Measurements from ENCODE around the gene KIRREL3. TPM values are rescaled to one million over a fixed set of nuclear protein-coding genes. Genes with fewer than 3 reads are reported as not detected.
A peak's percentile ranks its signal among the peaks of the same experiment; 100 is the strongest.

The KIRREL3 gene
- total RNA-seq, 2 experiments from 2014 or later = not detected

DNA sequence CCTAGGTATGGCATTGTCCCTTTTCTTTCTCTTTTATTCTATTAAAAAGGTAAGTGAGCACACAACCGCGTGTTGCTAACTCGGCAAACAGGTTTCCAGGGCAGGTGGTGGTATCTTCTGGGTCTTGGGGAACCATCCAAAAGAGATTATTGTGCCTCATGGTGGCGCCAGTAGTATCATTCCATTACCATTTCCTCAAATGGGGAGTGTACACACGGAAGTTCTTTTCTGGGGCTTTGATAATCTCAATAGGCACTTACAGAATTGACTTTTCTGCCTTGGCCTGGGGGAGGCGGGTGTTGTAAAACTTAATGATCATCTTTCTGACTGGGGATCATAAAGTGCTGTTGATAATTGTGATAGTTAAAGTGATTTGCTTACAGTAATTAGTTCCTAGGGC lies 234.1 kb downstream of the KIRREL3 start:
- no peaks in the 10 kb centered on the region for H3K4me1 Mint-ChIP-seq (ENCODE audit: low read depth)
- no peaks in the 10 kb centered on the region for H3K9me3 Mint-ChIP-seq (ENCODE audit: insufficient read depth)
- ChIA-PET CTCF (no interaction called here), POLR2A (no interaction called here)
- H3K4me3 Mint-ChIP-seq = no peak overlapping the region
- no peak overlapping the region for H3K27ac Mint-ChIP-seq
- H3K27me3 Mint-ChIP-seq (ENCODE audit: low read depth) = no peaks in the 10 kb centered on the region
- no peak for ATAC-seq
- no peak for DNase-seq
- no peaks in the 10 kb centered on the region for H3K36me3 Mint-ChIP-seq (ENCODE audit: low read depth)

DNA sequence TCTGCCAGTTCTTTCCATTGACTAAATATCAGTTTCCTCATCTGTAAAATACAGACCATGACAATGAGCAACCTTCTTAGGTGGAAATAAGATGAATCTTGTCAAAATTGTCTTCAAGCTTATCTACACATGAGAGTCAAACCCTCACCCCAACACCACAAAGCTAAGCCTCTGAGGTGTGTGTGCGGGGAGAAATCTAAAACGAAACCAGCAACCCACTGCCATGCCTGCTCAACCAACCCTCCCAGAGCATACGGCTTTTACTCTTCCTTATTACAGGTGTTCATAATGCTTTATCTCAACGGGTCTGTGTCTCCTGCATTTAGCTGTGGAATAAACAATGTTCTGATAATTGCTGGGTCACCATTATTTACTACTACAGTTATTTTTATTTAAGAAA lies 235.4 kb downstream of the KIRREL3 start:
- Mint-ChIP-seq H3K4me3 (no peak overlapping the region), H3K36me3 (ENCODE audit: low read depth) (no peaks in the 10 kb centered on the region), H3K9me3 (ENCODE audit: insufficient read depth) (no peaks in the 10 kb centered on the region), H3K4me1 (ENCODE audit: low read depth) (no peaks in the 10 kb centered on the region), H3K27ac (no peak overlapping the region), H3K27me3 (ENCODE audit: low read depth) (no peaks in the 10 kb centered on the region)
- ATAC-seq (no peak), DNase-seq (no peak)
- POLR2A ChIA-PET = no interaction called here
- CTCF ChIA-PET = no interaction called here

GRCh38 chr11:126764231-126764630 lies 236.3 kb downstream of the KIRREL3 start:
- H3K4me1 Mint-ChIP-seq (ENCODE audit: low read depth) = no peaks in the 10 kb centered on the region
- no peak overlapping the region for H3K4me3 Mint-ChIP-seq
- ChIA-PET CTCF (no interaction called here), POLR2A (no interaction called here)
- DNase-seq (no peak), ATAC-seq (no peak)
- no peaks in the 10 kb centered on the region for H3K27me3 Mint-ChIP-seq (ENCODE audit: low read depth)
- H3K36me3 Mint-ChIP-seq (ENCODE audit: low read depth) = no peaks in the 10 kb centered on the region
- H3K9me3 Mint-ChIP-seq (ENCODE audit: insufficient read depth) = no peaks in the 10 kb centered on the region
- H3K27ac Mint-ChIP-seq = no peak overlapping the region

- POLR2A ChIA-PET = no interaction called here
- ATAC-seq = no peak
- H3K36me3 Mint-ChIP-seq (ENCODE audit: low read depth) = no peaks in the 10 kb centered on the region
- H3K4me3 Mint-ChIP-seq = no peak overlapping the region
- H3K4me1 Mint-ChIP-seq (ENCODE audit: low read depth) = no peaks in the 10 kb centered on the region
- CTCF ChIA-PET = no interaction called here
- H3K9me3 Mint-ChIP-seq (ENCODE audit: insufficient read depth) = no peaks in the 10 kb centered on the region
- H3K27me3 Mint-ChIP-seq (ENCODE audit: low read depth) = no peaks in the 10 kb centered on the region
- no peak overlapping the region for H3K27ac Mint-ChIP-seq
- DNase-seq = no peak
These were observed 243.7 kb downstream of the KIRREL3 start for GRCh38 chr11:126756855-126757254.

DNA sequence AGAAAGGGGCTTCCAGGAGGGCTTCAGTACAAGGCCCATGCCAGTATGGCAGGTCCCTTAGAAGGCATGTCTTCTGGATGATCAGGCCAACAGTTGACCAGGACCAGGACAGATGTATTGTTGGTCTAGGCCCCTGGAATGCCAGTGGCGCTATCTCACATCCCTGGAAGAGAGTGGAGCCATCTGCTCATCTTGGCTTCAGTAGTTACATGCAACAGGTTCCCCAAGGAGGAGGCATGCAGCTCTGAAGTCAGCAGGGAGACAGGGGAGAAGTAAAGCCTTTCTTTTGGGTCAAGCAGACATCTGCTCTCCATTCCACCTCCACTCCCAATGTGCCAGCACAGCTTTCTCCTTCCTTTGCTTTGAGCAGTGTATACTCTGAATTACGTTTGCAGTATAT lies 244.1 kb downstream of the KIRREL3 start:
- ChIA-PET POLR2A (no interaction called here), CTCF (no interaction called here)
- Mint-ChIP-seq H3K27me3 (ENCODE audit: low read depth) (no peaks in the 10 kb centered on the region), H3K4me3 (no peak overlapping the region), H3K9me3 (ENCODE audit: insufficient read depth) (no peaks in the 10 kb centered on the region), H3K36me3 (ENCODE audit: low read depth) (no peaks in the 10 kb centered on the region), H3K27ac (no peak overlapping the region), H3K4me1 (ENCODE audit: low read depth) (no peaks in the 10 kb centered on the region)
- DNase-seq (no peak), ATAC-seq (no peak)

DNA sequence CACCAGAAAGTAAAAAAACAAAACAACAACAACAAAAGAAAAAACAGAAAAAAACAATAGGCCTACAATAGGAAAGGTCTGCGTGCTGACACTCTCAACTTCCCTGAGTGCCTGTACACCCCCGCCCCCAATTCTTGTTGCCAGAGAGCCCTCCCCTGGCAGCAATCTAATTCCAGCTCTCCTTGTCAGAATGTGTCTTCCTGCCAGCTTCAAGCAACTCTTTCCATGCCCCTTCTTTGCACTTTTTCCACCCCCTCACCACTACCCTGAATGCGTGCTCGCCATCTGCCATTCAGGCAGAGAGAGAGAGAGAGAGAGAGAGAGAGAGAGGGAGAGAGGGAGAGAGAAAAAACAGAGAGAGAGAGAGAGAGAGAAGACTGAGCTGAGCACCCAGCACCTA lies 245.0 kb downstream of the KIRREL3 start:
- ChIA-PET CTCF (no interaction called here), POLR2A (no interaction called here)
- Mint-ChIP-seq H3K27ac (no peak overlapping the region), H3K4me1 (ENCODE audit: low read depth) (no peaks in the 10 kb centered on the region), H3K4me3 (no peak overlapping the region), H3K36me3 (ENCODE audit: low read depth) (no peaks in the 10 kb centered on the region), H3K9me3 (ENCODE audit: insufficient read depth) (no peaks in the 10 kb centered on the region), H3K27me3 (ENCODE audit: low read depth) (no peaks in the 10 kb centered on the region)
- ATAC-seq (no peak), DNase-seq (no peak)

GRCh38 chr11:126754591-126755426 lies 245.8 kb downstream of the KIRREL3 start:
- ChIA-PET POLR2A (no interaction called here), CTCF (no interaction called here)
- no peak overlapping the region for H3K4me3 Mint-ChIP-seq
- ATAC-seq (no peak), DNase-seq (no peak)
- no peaks in the 10 kb centered on the region for H3K36me3 Mint-ChIP-seq (ENCODE audit: low read depth)
- H3K9me3 Mint-ChIP-seq (ENCODE audit: insufficient read depth) = no peaks in the 10 kb centered on the region
- no peaks in the 10 kb centered on the region for H3K4me1 Mint-ChIP-seq (ENCODE audit: low read depth)
- H3K27me3 Mint-ChIP-seq (ENCODE audit: low read depth) = no peaks in the 10 kb centered on the region
- no peak overlapping the region for H3K27ac Mint-ChIP-seq

GRCh38 chr11:126753990-126754389 lies 246.6 kb downstream of the KIRREL3 start:
- Mint-ChIP-seq H3K4me1 (ENCODE audit: low read depth) (peaks cover under 1% of the 10 kb centered on the region), H3K36me3 (ENCODE audit: low read depth) (no peaks in the 10 kb centered on the region), H3K27ac (no peak overlapping the region), H3K27me3 (ENCODE audit: low read depth) (no peaks in the 10 kb centered on the region), H3K4me3 (no peak overlapping the region), H3K9me3 (ENCODE audit: insufficient read depth) (no peaks in the 10 kb centered on the region)
- ChIA-PET CTCF (no interaction called here), POLR2A (no interaction called here)
- no peak for DNase-seq
- no peak for ATAC-seq

DNA sequence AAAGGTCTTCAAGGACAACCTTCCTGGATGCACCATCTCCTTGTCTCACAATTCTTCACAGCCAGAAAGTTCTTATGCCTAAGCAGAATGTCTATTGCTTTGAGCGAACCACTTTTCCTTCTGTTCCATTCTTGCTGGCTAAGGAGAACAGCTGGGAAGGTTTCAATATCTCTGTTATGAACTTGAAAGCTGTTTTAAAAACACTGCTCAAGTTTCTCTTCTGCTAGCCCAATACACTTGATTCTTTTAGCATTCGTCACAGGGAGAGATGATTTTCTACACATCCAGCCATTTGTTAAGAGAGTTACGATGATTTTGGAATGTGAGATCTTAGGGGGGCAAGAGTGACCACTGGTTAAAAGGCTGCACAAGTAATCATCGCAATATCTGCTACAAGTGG lies 249.3 kb downstream of the KIRREL3 start:
- Mint-ChIP-seq H3K4me1 (ENCODE audit: low read depth) (peaks cover 13% of the 10 kb centered on the region), H3K4me3 (no peak overlapping the region), H3K36me3 (ENCODE audit: low read depth) (no peaks in the 10 kb centered on the region), H3K9me3 (ENCODE audit: insufficient read depth) (no peaks in the 10 kb centered on the region), H3K27ac (no peak overlapping the region), H3K27me3 (ENCODE audit: low read depth) (no peaks in the 10 kb centered on the region)
- ChIA-PET CTCF (no interaction called here), POLR2A (no interaction called here)
- ATAC-seq (no peak), DNase-seq (no peak)

DNA sequence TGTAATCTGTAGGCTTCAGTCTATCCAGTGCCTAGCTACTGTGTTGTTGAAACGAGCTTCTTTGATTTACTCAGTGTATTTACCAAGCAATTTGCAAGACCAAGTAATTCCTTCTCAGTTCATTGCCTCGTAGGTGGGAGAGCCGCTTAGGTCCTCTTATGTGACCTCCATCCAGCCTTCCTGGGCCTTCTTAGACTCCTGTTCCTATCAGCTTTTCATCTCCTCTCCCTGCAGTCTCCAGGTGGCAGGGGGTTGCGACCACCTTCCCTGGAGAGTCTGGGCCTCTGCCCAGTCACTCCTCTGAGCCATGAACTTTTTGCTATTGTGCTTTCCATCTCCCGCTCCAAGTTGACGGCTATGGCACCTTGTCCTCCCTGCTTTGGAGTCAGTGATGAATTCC lies 251.8 kb downstream of the KIRREL3 start:
- Mint-ChIP-seq H3K27me3 (ENCODE audit: low read depth) (no peaks in the 10 kb centered on the region), H3K27ac (no peak overlapping the region), H3K4me3 (no peak overlapping the region), H3K36me3 (ENCODE audit: low read depth) (no peaks in the 10 kb centered on the region), H3K9me3 (ENCODE audit: insufficient read depth) (no peaks in the 10 kb centered on the region), H3K4me1 (ENCODE audit: low read depth) (peaks cover 13% of the 10 kb centered on the region)
- DNase-seq (no peak), ATAC-seq (no peak)
- POLR2A ChIA-PET = no interaction called here
- CTCF ChIA-PET = no interaction called here

GRCh38 chr11:126748100-126748791 lies 252.3 kb downstream of the KIRREL3 start:
- DNase-seq (no peak), ATAC-seq (no peak)
- CTCF ChIA-PET = no interaction called here
- Mint-ChIP-seq H3K4me1 (ENCODE audit: low read depth) (peaks cover 13% of the 10 kb centered on the region), H3K9me3 (ENCODE audit: insufficient read depth) (no peaks in the 10 kb centered on the region), H3K4me3 (no peak overlapping the region), H3K36me3 (ENCODE audit: low read depth) (no peaks in the 10 kb centered on the region), H3K27ac (peak overlapping the region; percentile 45), H3K27me3 (ENCODE audit: low read depth) (no peaks in the 10 kb centered on the region)
- POLR2A ChIA-PET = no interaction called here

GRCh38 chr11:126747315-126747714 lies 253.3 kb downstream of the KIRREL3 start:
- CTCF ChIA-PET = no interaction called here
- peaks cover 13% of the 10 kb centered on the region for H3K4me1 Mint-ChIP-seq (ENCODE audit: low read depth)
- DNase-seq = no peak

DNA sequence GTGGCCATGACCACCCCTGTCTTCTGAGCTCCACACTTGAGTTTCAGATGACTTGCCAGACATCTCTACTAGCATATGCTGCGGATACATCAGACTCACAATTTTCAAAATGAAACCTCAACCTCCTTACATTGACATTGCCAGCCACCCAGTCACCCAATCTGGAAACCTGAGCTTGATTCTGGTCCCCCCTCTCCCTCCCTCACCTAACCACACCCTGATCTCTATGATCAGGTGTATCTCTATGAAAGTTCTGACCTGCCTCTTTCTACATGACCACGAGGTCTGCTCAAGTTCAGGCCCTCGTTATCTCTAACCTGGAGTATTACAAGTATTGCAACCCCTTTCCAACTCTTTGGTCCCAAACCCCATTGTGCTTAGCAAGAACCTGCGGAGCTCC lies 254.1 kb downstream of the KIRREL3 start:
- H3K27ac Mint-ChIP-seq = no peak overlapping the region
- ATAC-seq = no peak
- H3K4me1 Mint-ChIP-seq (ENCODE audit: low read depth) = peaks cover 13% of the 10 kb centered on the region
- no peaks in the 10 kb centered on the region for H3K9me3 Mint-ChIP-seq (ENCODE audit: insufficient read depth)
- H3K4me3 Mint-ChIP-seq = no peak overlapping the region
- H3K36me3 Mint-ChIP-seq (ENCODE audit: low read depth) = no peaks in the 10 kb centered on the region
- CTCF ChIA-PET = no interaction called here
- POLR2A ChIA-PET = no interaction called here
- peaks cover 3% of the 10 kb centered on the region for H3K27me3 Mint-ChIP-seq (ENCODE audit: low read depth)
- no peak for DNase-seq

More at GRCh38 chr11:126747315-126747714, 253.3 kb downstream of the KIRREL3 start:
- POLR2A ChIA-PET = no interaction called here
- no peak overlapping the region for H3K27ac Mint-ChIP-seq
- H3K36me3 Mint-ChIP-seq (ENCODE audit: low read depth) = no peaks in the 10 kb centered on the region
- H3K27me3 Mint-ChIP-seq (ENCODE audit: low read depth) = no peaks in the 10 kb centered on the region
- ATAC-seq = no peak
- no peak overlapping the region for H3K4me3 Mint-ChIP-seq
- H3K9me3 Mint-ChIP-seq (ENCODE audit: insufficient read depth) = no peaks in the 10 kb centered on the region

All from activated CD8-positive, alpha-beta T cell treated with anti-CD3 and anti-CD28 coated beads, Interleukin-2, amount 10 ng/mL, durations not matched to agents 7 days and 5 days (primary cell).